Stimulated activated CD8-positive, alpha-beta memory T cell treated with anti-CD3 and anti-CD28 coated beads, Interleukin-4, amount 100 ng/mL, for 4 hours (primary cell): ENCODE results near the gene RORB.
A peak's percentile ranks its signal among the peaks of the same experiment; 100 is the strongest.

Experiments used
- DNase-seq, 2 donors: peaks; one replicate each; pipeline ENCODE4 v3.0.0-alpha.2; 2020; ENCODE audit warnings: low read depth in 2 of 2, low spot score in 1 of 2

RORB gene

GRCh38 chr9:74496819-74497747, at the start of gene RORB:
Gene RORB (plus strand): TSS chr9:74497335. CDS start chr9:74497977, 642 bp downstream.
- DNase-seq, result peak in 1 of 2 donors; percentile 12

GRCh38 chr9:74447451-74448193, 49.5 kb upstream of the RORB start:
- DNase-seq, result no peak

- no peak for DNase-seq
Observed at GRCh38 chr9:74449060-74449459, 48.1 kb upstream of the RORB start.

- DNase-seq, result no peak
Observed at GRCh38 chr9:74458832-74459231, 38.3 kb upstream of the RORB start.

GRCh38 chr9:74463825-74464224, 33.3 kb upstream of the RORB start:
- no peak for DNase-seq

GRCh38 chr9:74478606-74479005, 18.5 kb upstream of the RORB start:
- DNase-seq, result no peak

GRCh38 chr9:74479711-74480110, 17.4 kb upstream of the RORB start:
- no peak for DNase-seq

GRCh38 chr9:74487395-74487794, 9.7 kb upstream of the RORB start:
- no peak for DNase-seq

GRCh38 chr9:74493512-74493911, 3.6 kb upstream of the RORB start:
- no peak for DNase-seq

GRCh38 chr9:74494490-74494889, 2.6 kb upstream of the RORB start:
- no peak for DNase-seq

- DNase-seq, result no peak
Observed at GRCh38 chr9:74496406-74496805, 729 bp upstream of the RORB start.

GRCh38 chr9:74497748-74498620, 849 bp downstream of the RORB start:
- no peak for DNase-seq

- DNase-seq, result no peak
Observed at GRCh38 chr9:74498621-74499095, 1.5 kb downstream of the RORB start.

GRCh38 chr9:74499111-74499601, 2.0 kb downstream of the RORB start:
- DNase-seq, result no peak

- no peak for DNase-seq
Observed at GRCh38 chr9:74499770-74500583, 2.8 kb downstream of the RORB start.

- no peak for DNase-seq
Observed at GRCh38 chr9:74500584-74500924, 3.4 kb downstream of the RORB start.

GRCh38 chr9:74501570-74501969, 4.4 kb downstream of the RORB start:
- no peak for DNase-seq

- no peak for DNase-seq
Observed at GRCh38 chr9:74503219-74503618, 6.1 kb downstream of the RORB start.

GRCh38 chr9:74503666-74504065, 6.5 kb downstream of the RORB start:
- no peak for DNase-seq

GRCh38 chr9:74511333-74511732, 14.2 kb downstream of the RORB start:
- no peak for DNase-seq
